Measurements from ENCODE around the gene CDH4. TPM values are rescaled to one million over a fixed set of nuclear protein-coding genes. Genes with fewer than 3 reads are reported as not detected.

CDH4 gene
- total and polyA plus RNA-seq, 2 of the 8 experiments (the other 6 are each of a cell fraction or from before 2014, with no cell fraction given), result 4.3 to 7.9 TPM

GRCh38 chr20:61932711-61933480 is 680.8 kb downstream of the CDH4 start (continued):
- TF ChIP-seq CHD7 (IDR thresholded peaks at IDR 0.05; ENCODE audit: insufficient replicate concordance, low read length) (no peak), EGR1 (IDR thresholded peaks at IDR 0.05; ENCODE audit: borderline replicate concordance, low read depth, low read length) (no peak), SP2 (IDR thresholded peaks at IDR 0.05; ENCODE audit: low read length) (no peak), GABPA (IDR thresholded peaks at IDR 0.05; ENCODE audit: borderline replicate concordance, insufficient read depth, low read length) (no peak), HDAC2 (IDR thresholded peaks at IDR 0.05; ENCODE audit: borderline replicate concordance in 1 of 2, low read depth in 2 of 2, low read length in 2 of 2) (no peak), SP4 (IDR thresholded peaks at IDR 0.05; ENCODE audit: low read length) (no peak), KDM5A (IDR thresholded peaks at IDR 0.05; ENCODE audit: low read length) (no peak)
- TF ChIP-seq, protein P1, sequence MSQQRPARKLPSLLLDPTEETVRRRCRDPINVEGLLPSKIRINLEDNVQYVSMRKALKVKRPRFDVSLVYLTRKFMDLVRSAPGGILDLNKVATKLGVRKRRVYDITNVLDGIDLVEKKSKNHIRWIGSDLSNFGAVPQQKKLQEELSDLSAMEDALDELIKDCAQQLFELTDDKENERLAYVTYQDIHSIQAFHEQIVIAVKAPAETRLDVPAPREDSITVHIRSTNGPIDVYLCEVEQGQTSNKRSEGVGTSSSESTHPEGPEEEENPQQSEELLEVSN (IDR thresholded peaks at IDR 0.05), result no peak
- TF ChIP-seq, protein P2, sequence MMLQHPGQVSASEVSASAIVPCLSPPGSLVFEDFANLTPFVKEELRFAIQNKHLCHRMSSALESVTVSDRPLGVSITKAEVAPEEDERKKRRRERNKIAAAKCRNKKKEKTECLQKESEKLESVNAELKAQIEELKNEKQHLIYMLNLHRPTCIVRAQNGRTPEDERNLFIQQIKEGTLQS (IDR thresholded peaks at IDR 0.05; ENCODE audit: insufficient read depth, low read depth, low read length), result no peak

Data from H1 (cell line).